BJ (cell line): ENCODE measurements around the gene ASMTL. TPM values are rescaled to one million over a fixed set of nuclear protein-coding genes. Genes with fewer than 3 reads are reported as not detected.
"Not testable (repeated sequence)": the region's sequence is repeated elsewhere in the genome, so short reads cannot be mapped to it uniquely, and the experiment has no call there.

Experiments
- CTCF ChIA-PET: fragments of 350-600 bp; formaldehyde crosslinking; extraction: SDS; loops from one replicate; lab custom pipeline; 2021; ENCODE audit warnings: antibody characterized with exemption, inconsistent platforms; lab: Yijun Ruan, JAX
- POLR2A ChIA-PET: fragments of 300-600 bp; sonication (Branson Sonifier 250); formaldehyde crosslinking; extraction: SDS; loops from one replicate; lab custom pipeline; 2021; ENCODE audit warnings: antibody characterized with exemption; lab: Charles Lee
- DNase-seq: peaks from one replicate; pipeline ENCODE4 v3.0.0-alpha.2; 2011; ENCODE audit warnings: low read depth
- H3K27me3 ChIP-seq: 2 replicates; pipeline ENCODE4 v1.6.0; 2011; ENCODE audit warnings: low read length; ENCODE audit not compliant: control insufficient read depth, insufficient read depth
- H3K36me3 ChIP-seq: 2 replicates; pipeline ENCODE4 v1.5.1; 2011; ENCODE audit warnings: low read length; ENCODE audit not compliant: control insufficient read depth, insufficient read depth
- H3K4me3 ChIP-seq: 2 replicates; pipeline ENCODE4 v1.5.1; 2011; ENCODE audit warnings: low read depth, mild to moderate bottlenecking, control low read depth, low read length
- polyA plus RNA-seq: library from polyadenylated mRNA; depleted of rRNA; stranded (reverse); fragments of >200 nt; gene quantifications from 2 replicates; pipeline ENCODE4 v1.2.3, GENCODE V29; 2011
- TF ChIP-seq, protein P1 (sequence below): IDR thresholded peaks from 2 replicates; pipeline ENCODE4 v1.5.1; 2011; ENCODE audit warnings: low read depth, mild to moderate bottlenecking, control low read depth, inconsistent platforms, low read length, moderate library complexity; ENCODE audit not compliant: insufficient read depth

The ASMTL gene
- polyA plus RNA-seq, 1 experiment, result 33.7 TPM

DNA sequence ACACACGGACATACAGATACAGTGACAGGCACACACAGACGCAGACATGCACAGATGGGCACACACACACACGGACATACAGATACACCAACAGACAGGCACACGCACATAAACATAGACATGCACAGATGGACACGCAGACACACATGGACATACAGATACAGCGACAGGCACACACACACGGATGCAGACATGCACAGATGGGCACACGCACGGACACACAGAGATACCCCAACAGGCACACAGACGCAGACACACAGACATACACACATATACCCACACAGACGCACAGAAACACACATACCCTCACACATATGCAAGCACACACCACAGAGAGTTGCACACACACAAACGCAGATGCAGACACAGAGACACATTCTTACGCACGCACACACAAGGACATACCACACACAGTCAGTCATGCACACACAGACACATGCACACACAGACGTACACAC lies 36.4 kb downstream of the ASMTL start:
- POLR2A ChIA-PET, result no interaction called here

DNA sequence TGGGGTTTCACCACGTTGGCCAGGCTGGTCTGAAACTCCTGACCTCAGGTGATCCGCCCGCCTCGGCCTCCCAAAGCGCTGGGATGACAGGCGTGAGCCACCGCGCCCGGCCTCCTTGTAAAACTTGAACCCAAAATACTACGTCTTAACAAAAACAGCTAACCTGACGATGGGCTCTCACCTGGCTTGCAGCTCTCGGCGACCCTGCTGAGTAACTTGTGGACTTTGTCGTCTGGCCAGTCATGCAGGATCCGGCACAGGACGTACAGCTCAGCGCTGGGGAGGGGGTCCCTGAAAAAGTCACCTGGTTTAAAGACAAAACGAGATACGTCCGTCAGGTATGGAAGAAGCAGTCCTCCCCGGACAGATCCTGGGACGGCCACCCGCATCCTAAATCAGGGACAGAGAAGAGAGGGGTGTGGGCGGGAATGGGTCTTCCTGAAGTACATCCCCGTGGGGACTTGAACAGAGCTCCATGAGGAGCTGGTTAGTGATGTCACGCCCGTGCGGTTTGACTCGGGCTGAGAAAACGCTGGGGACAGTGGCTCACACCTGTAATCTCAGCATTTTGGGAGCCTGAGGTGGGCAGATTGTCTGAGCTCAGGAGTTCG lies 40.1 kb downstream of the ASMTL start:
- POLR2A ChIA-PET, result no interaction called here
- peaks cover 11% of the 10 kb centered on the region for H3K36me3 ChIP-seq

More for the DNA sequence above, 36.4 kb downstream of the ASMTL start:
- CTCF ChIA-PET, result no interaction called here
- TF ChIP-seq, protein P1, sequence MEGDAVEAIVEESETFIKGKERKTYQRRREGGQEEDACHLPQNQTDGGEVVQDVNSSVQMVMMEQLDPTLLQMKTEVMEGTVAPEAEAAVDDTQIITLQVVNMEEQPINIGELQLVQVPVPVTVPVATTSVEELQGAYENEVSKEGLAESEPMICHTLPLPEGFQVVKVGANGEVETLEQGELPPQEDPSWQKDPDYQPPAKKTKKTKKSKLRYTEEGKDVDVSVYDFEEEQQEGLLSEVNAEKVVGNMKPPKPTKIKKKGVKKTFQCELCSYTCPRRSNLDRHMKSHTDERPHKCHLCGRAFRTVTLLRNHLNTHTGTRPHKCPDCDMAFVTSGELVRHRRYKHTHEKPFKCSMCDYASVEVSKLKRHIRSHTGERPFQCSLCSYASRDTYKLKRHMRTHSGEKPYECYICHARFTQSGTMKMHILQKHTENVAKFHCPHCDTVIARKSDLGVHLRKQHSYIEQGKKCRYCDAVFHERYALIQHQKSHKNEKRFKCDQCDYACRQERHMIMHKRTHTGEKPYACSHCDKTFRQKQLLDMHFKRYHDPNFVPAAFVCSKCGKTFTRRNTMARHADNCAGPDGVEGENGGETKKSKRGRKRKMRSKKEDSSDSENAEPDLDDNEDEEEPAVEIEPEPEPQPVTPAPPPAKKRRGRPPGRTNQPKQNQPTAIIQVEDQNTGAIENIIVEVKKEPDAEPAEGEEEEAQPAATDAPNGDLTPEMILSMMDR, result no peak
- Histone ChIP-seq H3K36me3 (peaks cover 13% of the 10 kb centered on the region), H3K27me3 (no peaks in the 10 kb centered on the region), H3K4me3 (no peak overlapping the region)
- no peak for DNase-seq

DNA sequence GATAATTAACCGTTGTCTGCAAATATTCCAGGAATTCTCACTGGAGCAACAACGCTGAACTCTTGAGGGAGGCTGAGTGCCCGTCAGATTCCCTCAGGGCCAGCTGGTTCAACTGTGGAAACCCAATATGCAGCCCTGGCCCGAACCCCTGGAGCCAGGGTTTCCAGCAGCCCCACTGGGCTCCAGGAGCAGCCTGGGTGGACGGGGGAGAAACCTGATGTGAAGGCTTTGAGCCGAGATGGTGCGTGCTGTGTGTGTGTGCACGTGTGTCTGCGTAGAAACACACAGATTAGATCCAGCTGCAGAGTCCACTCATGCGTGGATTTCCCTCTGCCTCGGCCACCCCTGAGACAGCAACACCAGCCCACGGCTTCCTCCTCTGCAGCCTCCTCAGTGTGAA lies 41.4 kb downstream of the ASMTL start:
- ChIA-PET CTCF (no interaction called here), POLR2A (no interaction called here)
- TF ChIP-seq, protein P1, result no peak
- no peak for DNase-seq
- Histone ChIP-seq H3K27me3 (no peaks in the 10 kb centered on the region), H3K4me3 (no peak overlapping the region), H3K36me3 (peaks cover 6% of the 10 kb centered on the region)

More for the DNA sequence above, 40.1 kb downstream of the ASMTL start:
- CTCF ChIA-PET, result no interaction called here
- no peak overlapping the region for H3K4me3 ChIP-seq
- H3K27me3 ChIP-seq, result no peaks in the 10 kb centered on the region
- TF ChIP-seq, protein P1, result no peak
- DNase-seq, result no peak

DNA sequence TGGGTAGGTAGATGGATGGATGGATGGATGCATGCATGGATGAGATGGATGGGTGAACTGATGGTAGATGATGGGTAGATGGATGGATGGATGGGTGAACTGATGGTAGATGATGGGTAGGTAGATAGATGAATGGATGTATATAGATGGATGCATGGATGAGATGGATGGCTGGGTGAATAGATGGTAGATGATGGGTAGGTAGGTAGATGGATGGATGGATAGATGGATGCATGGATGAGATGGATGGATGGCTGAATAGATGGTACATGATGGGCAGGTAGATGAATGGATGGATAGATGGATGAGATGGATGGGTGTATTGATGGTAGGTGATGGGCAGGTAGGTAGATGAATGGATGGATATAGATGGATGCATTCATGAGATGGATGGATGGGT lies 45.7 kb downstream of the ASMTL start:
- no peaks in the 10 kb centered on the region for H3K27me3 ChIP-seq
- no peak overlapping the region for H3K4me3 ChIP-seq
- CTCF ChIA-PET, result no interaction called here
- no peak for DNase-seq
- TF ChIP-seq, protein P1, result no peak
- POLR2A ChIA-PET, result no interaction called here
- peaks cover 15% of the 10 kb centered on the region for H3K36me3 ChIP-seq

DNA sequence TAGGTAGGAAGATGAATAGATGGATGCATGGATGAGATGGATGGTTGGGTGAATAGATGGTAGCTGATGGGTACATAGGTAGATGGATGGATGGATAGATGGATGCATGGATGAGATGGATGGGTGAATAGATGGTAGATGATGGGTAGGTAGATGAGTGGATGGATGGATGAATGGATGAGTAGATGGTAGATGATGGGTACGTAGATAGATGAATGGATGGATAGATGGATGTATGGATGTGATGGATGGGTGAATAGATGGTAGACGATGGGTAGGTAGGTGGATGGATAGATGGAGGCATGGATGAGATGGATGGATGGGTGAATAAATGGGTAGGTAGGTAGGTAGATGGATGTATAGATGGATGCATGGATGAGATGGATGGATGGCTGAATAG lies 46.9 kb downstream of the ASMTL start:
- not testable (repeated sequence) for H3K4me3 ChIP-seq, H3K27me3 ChIP-seq

DNA sequence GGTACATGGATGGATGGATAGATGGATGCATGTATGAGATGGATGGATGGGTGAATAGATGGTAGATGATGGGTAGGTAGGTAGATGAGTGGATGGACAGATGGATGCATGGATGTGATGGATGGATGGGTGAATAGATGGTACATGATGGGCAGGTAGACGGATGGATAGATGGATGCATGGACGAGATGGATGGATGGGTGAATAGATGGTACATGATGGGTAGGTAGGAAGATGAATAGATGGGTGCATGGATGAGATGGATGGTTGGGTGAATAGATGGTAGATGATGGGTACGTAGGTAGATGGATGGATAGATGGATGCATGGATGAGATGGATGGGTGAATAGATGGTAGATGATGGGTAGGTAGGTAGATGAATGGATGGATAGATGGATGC lies 48.8 kb downstream of the ASMTL start:
- H3K27me3 ChIP-seq, DNase-seq, CTCF ChIA-PET, POLR2A ChIA-PET, H3K4me3 ChIP-seq: not testable (repeated sequence)
- peaks cover 19% of the 10 kb centered on the region for H3K36me3 ChIP-seq

More for the DNA sequence above, 46.9 kb downstream of the ASMTL start:
- CTCF ChIA-PET, POLR2A ChIA-PET, DNase-seq: not testable (repeated sequence)
- H3K36me3 ChIP-seq, result peaks cover 16% of the 10 kb centered on the region
